HepG2 (cell line): Measurements from ENCODE around the gene TNRC18. TPM values are rescaled to one million over a fixed set of nuclear protein-coding genes. Genes with fewer than 3 reads are reported as not detected.

Source experiments
- AHR ChIP-seq: IDR thresholded peaks from 2 replicates; pipeline ENCODE4 v1.6.1; 2018; ENCODE audit warnings: missing genetic modification reagents, missing compliant biosample characterization
- ASH2L ChIP-seq: fragments of 300-600, 200-600 bp; sonication (generic); IDR thresholded peaks from 2 replicates; pipeline ENCODE4 v1.7.0; 2017; ENCODE audit warnings: low read depth, mild to moderate bottlenecking, moderate library complexity, mixed read lengths, low read length; ENCODE audit not compliant: insufficient read length
- FOXC1 ChIP-seq: sonication (generic); formaldehyde crosslinking; IDR thresholded peaks from 2 replicates; pipeline ENCODE4 v1.8.0; 2022; ENCODE audit warnings: mild to moderate bottlenecking, missing genetic modification reagents, borderline replicate concordance
- FOXM1 ChIP-seq: sonication (generic); formaldehyde crosslinking; IDR thresholded peaks from 2 replicates; pipeline ENCODE4 v1.5.0; 2020; ENCODE audit warnings: missing genetic modification reagents
- FOXO4 ChIP-seq: sonication (generic); formaldehyde crosslinking; conservative IDR thresholded peaks from 2 replicates; pipeline ENCODE4 v1.8.1; 2023; ENCODE audit warnings: missing genetic modification reagents
- GABPA ChIP-seq, 2 experiments: IDR thresholded peaks; 2 replicates each; pipeline ENCODE4 v1.6.1; 2011 to 2016; ENCODE audit warnings: low read depth in 2 of 2, low read length in 1 of 2, missing biosample characterization in 1 of 2, missing genetic modification characterization in 1 of 2
- GTF2F1 ChIP-seq: fragments of 150-350 bp; IDR thresholded peaks from 2 replicates; pipeline ENCODE4 v1.6.1; 2014; ENCODE audit warnings: low read length
- MED8 ChIP-seq: sonication (generic); formaldehyde crosslinking; IDR thresholded peaks from 2 replicates; pipeline ENCODE4 v1.8.1; 2023; ENCODE audit warnings: mild to moderate bottlenecking, missing genetic modification reagents; ENCODE audit not compliant: insufficient replicate concordance
- MZF1 ChIP-seq: sonication (generic); formaldehyde crosslinking; IDR thresholded peaks from 2 replicates; pipeline ENCODE4 v1.8.1; 2023; ENCODE audit warnings: mild to moderate bottlenecking, missing genetic modification reagents, borderline replicate concordance
- NPAS2 ChIP-seq: sonication (generic); formaldehyde crosslinking; IDR thresholded peaks from 2 replicates; pipeline ENCODE4 v1.8.0; 2022; ENCODE audit warnings: mild to moderate bottlenecking, missing genetic modification reagents, borderline replicate concordance
- NR2F2 ChIP-seq: IDR thresholded peaks from 2 replicates; pipeline ENCODE4 v1.6.1; 2012; ENCODE audit warnings: low read depth, inconsistent platforms, borderline replicate concordance
- SOX6 ChIP-seq, 2 experiments: fragments of 450-650 bp in 1 of 2; sonication (generic) in 1 of 2; formaldehyde crosslinking in 1 of 2; IDR thresholded peaks; 2 replicates each; pipeline versions ENCODE4 v1.4.0 to v1.6.1; 2017 to 2020; ENCODE audit warnings: antibody characterized with exemption in 1 of 2, mild to moderate bottlenecking in 1 of 2, missing genetic modification reagents in 1 of 2
- ZFP36 ChIP-seq: fragments of 150-350 bp; IDR thresholded peaks from 2 replicates; pipeline ENCODE4 v1.6.1; 2018; ENCODE audit warnings: borderline replicate concordance, low read length, low read depth; ENCODE audit not compliant: partially characterized antibody
- ZFP36L1 ChIP-seq: sonication (generic); formaldehyde crosslinking; IDR thresholded peaks from 2 replicates; pipeline ENCODE4 v1.8.0; 2022; ENCODE audit warnings: mild to moderate bottlenecking, missing genetic modification reagents, moderate library complexity
- ZKSCAN8 ChIP-seq: IDR thresholded peaks from 2 replicates; pipeline ENCODE4 v1.6.1; 2016; ENCODE audit warnings: borderline replicate concordance, missing genetic modification reagents, missing compliant biosample characterization
- ZNF235 ChIP-seq: sonication (generic); formaldehyde crosslinking; IDR thresholded peaks from 2 replicates; pipeline ENCODE4 v1.8.1; 2023; ENCODE audit warnings: mild to moderate bottlenecking, missing genetic modification reagents, borderline replicate concordance
- ZNF317 ChIP-seq: sonication (generic); formaldehyde crosslinking; IDR thresholded peaks from 2 replicates; pipeline ENCODE4 v1.5.0; 2020; ENCODE audit warnings: mild to moderate bottlenecking, missing genetic modification reagents
- ZNF331 ChIP-seq: sonication (generic); formaldehyde crosslinking; IDR thresholded peaks from 2 replicates; pipeline ENCODE4 v1.4.0; 2020; ENCODE audit warnings: missing genetic modification reagents
- polyA plus RNA-seq, 8 experiments: library from polyadenylated mRNA; depleted of rRNA in 3 of 8; stranded (reverse) in 7 of 8; unstranded in 1 of 8; fragments of >200 nt; fragmentation: Illumina TruSeq in 4 of 8; extraction: Trizol in 4 of 8; gene quantifications; 2 replicates each; pipeline versions ENCODE4 v1.2.1 to v1.2.3, GENCODE V29; 2011 to 2016; ENCODE audit warnings: low read depth in 4 of 8, missing spikeins in 1 of 8, mixed read lengths in 1 of 8; ENCODE audit not compliant: insufficient read depth in 1 of 8
- total RNA-seq, 5 experiments: library from RNA; depleted of rRNA; stranded (reverse); fragments of >200 nt; fragmentation: Illumina TruSeq; extraction: Trizol; gene quantifications; 2 replicates each; pipeline ENCODE4 v1.2.3, GENCODE V29; 2016; ENCODE audit warnings: low read depth in 1 of 5
- TF ChIP-seq, protein P1 (sequence below): IDR thresholded peaks from 2 replicates; pipeline ENCODE4 v1.6.1; 2018; ENCODE audit warnings: missing genetic modification reagents, mild to moderate bottlenecking, missing compliant biosample characterization
- TF ChIP-seq, protein P2 (sequence below): sonication (generic); formaldehyde crosslinking; IDR thresholded peaks from 2 replicates; pipeline ENCODE4 v1.4.0; 2020; ENCODE audit warnings: missing genetic modification reagents, mild to moderate bottlenecking, borderline replicate concordance
- TF ChIP-seq, protein P3 (sequence below): sonication (generic); formaldehyde crosslinking; IDR thresholded peaks from 2 replicates; pipeline ENCODE4 v1.4.0; 2020; ENCODE audit warnings: mild to moderate bottlenecking, missing genetic modification reagents

Gene TNRC18
- total and polyA plus RNA-seq, 2 of the 13 experiments (the other 11 are each of a cell fraction or from before 2014, with no cell fraction given) = 11.7 to 17.4 TPM

DNA sequence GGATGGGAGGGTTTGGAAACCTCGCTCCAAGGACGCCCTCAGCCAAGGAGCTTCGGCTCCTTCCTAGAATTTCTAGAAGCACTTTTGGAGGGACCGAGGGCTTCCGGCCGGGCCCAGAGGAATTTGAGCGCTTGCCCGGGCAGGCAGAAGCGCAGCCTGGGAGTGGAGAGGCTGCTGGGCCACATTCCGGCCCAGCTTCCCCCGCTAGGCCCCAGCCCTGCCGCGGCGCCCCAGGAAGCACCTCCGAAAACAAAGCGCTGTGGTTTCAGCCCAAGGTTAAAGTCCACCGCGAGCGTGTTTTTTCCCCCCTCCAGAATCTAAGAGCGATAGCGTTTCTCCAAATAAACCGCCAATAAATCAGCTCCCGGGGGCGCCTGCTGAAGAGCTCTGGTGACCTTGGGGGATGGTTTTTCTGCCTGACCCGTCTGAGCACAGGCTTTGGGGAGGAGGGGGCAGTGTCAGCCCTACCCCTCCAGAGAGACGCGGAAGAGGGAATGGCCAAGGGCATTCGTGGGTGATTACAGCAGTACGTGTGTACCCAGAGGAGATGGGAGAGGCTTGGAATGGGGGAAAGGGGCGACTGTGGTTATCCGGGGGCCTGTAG is 5.7 kb upstream of the TNRC18 start (continued):
- TF ChIP-seq ZNF235 (CRISPR knock-in tag) = peak; percentile 49; the same call in 1 of the 2 replicates
- TF ChIP-seq, protein P1, sequence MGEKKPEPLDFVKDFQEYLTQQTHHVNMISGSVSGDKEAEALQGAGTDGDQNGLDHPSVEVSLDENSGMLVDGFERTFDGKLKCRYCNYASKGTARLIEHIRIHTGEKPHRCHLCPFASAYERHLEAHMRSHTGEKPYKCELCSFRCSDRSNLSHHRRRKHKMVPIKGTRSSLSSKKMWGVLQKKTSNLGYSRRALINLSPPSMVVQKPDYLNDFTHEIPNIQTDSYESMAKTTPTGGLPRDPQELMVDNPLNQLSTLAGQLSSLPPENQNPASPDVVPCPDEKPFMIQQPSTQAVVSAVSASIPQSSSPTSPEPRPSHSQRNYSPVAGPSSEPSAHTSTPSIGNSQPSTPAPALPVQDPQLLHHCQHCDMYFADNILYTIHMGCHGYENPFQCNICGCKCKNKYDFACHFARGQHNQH (CRISPR knock-in tag) = peak; percentile 76; the same call in 1 of the 2 replicates
- TF ChIP-seq NR2F2 = no peak
- TF ChIP-seq FOXM1 (CRISPR knock-in tag) = no peak
- TF ChIP-seq MZF1 (CRISPR knock-in tag) = no peak
- TF ChIP-seq FOXC1 = peak; percentile 53; the same call in 1 of the 2 replicates
- no peak for TF ChIP-seq ZFP36L1 (CRISPR knock-in tag)
- TF ChIP-seq ZNF317 = peak; percentile 14; the same call in 1 of the 2 replicates
- 0 out of 2 replicates have a peak, but pooled peaks have one; percentile 19 for TF ChIP-seq FOXO4 (CRISPR knock-in tag)
- no peak for TF ChIP-seq GABPA (IDR thresholded peaks at IDR 0.05; ENCODE audit: low read depth, low read length)
- TF ChIP-seq GABPA (CRISPR knock-in tag; IDR thresholded peaks at IDR 0.05; ENCODE audit: low read depth) = peak; percentile 20; the same call in 1 of the 2 replicates
- TF ChIP-seq, protein P2, sequence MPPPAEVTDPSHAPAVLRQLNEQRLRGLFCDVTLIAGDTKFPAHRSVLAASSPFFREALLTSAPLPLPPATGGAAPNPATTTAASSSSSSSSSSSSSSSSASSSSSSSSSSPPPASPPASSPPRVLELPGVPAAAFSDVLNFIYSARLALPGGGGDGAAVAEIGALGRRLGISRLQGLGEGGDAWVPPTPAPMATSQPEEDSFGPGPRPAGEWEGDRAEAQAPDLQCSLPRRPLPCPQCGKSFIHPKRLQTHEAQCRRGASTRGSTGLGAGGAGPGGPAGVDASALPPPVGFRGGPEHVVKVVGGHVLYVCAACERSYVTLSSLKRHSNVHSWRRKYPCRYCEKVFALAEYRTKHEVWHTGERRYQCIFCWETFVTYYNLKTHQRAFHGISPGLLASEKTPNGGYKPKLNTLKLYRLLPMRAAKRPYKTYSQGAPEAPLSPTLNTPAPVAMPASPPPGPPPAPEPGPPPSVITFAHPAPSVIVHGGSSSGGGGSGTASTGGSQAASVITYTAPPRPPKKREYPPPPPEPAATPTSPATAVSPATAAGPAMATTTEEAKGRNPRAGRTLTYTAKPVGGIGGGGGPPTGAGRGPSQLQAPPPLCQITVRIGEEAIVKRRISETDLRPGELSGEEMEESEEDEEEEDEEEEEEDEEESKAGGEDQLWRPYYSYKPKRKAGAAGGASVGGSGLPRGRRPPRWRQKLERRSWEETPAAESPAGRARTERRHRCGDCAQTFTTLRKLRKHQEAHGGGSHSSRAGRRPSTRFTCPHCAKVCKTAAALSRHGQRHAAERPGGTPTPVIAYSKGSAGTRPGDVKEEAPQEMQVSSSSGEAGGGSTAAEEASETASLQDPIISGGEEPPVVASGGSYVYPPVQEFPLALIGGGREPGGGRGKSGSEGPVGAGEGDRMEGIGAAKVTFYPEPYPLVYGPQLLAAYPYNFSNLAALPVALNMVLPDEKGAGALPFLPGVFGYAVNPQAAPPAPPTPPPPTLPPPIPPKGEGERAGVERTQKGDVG (CRISPR knock-in tag) = no peak
- TF ChIP-seq SOX6 (IDR thresholded peaks at IDR 0.05) = no peak
- TF ChIP-seq SOX6 (CRISPR knock-in tag; IDR thresholded peaks at IDR 0.05) = peak; percentile 90
- peak; percentile 80 for TF ChIP-seq ASH2L
- TF ChIP-seq ZKSCAN8 (CRISPR knock-in tag) = no peak
- no peak for TF ChIP-seq MED8 (CRISPR knock-in tag)
- peak; percentile 28; the same call in 1 of the 2 replicates for TF ChIP-seq AHR (CRISPR knock-in tag)
- TF ChIP-seq ZNF331 (CRISPR knock-in tag) = peak; percentile 85; the same call in 1 of the 2 replicates
- TF ChIP-seq, protein P3, sequence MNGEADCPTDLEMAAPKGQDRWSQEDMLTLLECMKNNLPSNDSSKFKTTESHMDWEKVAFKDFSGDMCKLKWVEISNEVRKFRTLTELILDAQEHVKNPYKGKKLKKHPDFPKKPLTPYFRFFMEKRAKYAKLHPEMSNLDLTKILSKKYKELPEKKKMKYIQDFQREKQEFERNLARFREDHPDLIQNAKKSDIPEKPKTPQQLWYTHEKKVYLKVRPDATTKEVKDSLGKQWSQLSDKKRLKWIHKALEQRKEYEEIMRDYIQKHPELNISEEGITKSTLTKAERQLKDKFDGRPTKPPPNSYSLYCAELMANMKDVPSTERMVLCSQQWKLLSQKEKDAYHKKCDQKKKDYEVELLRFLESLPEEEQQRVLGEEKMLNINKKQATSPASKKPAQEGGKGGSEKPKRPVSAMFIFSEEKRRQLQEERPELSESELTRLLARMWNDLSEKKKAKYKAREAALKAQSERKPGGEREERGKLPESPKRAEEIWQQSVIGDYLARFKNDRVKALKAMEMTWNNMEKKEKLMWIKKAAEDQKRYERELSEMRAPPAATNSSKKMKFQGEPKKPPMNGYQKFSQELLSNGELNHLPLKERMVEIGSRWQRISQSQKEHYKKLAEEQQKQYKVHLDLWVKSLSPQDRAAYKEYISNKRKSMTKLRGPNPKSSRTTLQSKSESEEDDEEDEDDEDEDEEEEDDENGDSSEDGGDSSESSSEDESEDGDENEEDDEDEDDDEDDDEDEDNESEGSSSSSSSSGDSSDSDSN (CRISPR knock-in tag) = peak; percentile 93
- no peak for TF ChIP-seq ZFP36
- TF ChIP-seq NPAS2 = peak; percentile 83; the same call in 1 of the 2 replicates
- no peak for TF ChIP-seq GTF2F1
